Activated CD4-positive, CD25-positive, alpha-beta regulatory T cell (primary cell): ENCODE results near the gene BCL7A.
"Not testable (repeated sequence)": the region's sequence is repeated elsewhere in the genome, so short reads cannot be mapped to it uniquely, and the experiment has no call there.

Source experiments
- DNase-seq, 4 experiments: peaks; one replicate each; lab custom pipeline; 2025; lab: John Stamatoyannopoulos, UW

The BCL7A gene

DNA sequence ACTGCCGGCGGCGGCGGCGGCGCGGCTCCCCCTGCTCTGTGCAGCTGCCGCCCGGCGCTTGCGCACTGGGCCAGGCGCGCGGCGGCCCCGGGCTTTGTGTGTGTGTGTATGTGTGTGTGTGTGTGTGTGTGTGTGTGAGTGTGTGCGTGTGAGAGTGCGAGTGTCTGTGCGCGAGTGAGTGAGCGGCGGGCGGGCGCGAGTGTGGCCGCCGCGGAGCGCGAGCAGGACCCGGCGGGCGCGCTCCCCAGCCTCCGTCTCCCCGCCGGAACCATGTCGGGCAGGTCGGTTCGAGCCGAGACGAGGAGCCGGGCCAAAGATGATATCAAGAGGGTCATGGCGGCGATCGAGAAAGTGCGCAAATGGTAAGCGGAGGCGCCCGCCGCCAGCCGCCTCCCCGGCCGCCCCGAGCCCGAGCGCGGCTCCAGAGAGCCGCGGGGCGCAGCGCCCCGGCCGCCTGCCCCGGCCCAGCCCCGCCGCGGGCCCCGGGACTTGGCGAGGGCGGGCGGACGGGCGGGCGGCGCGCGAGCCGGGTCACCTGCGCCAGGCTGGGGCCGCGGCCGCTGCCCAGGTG, at the start of gene BCL7A:
Gene BCL7A (plus strand): TSS at position 63 of the 571 bp plus-strand sequence. CDS start 208 bp downstream, at position 271.
- DNase-seq: peak in 1 of 4 experiments; percentile 13

DNA sequence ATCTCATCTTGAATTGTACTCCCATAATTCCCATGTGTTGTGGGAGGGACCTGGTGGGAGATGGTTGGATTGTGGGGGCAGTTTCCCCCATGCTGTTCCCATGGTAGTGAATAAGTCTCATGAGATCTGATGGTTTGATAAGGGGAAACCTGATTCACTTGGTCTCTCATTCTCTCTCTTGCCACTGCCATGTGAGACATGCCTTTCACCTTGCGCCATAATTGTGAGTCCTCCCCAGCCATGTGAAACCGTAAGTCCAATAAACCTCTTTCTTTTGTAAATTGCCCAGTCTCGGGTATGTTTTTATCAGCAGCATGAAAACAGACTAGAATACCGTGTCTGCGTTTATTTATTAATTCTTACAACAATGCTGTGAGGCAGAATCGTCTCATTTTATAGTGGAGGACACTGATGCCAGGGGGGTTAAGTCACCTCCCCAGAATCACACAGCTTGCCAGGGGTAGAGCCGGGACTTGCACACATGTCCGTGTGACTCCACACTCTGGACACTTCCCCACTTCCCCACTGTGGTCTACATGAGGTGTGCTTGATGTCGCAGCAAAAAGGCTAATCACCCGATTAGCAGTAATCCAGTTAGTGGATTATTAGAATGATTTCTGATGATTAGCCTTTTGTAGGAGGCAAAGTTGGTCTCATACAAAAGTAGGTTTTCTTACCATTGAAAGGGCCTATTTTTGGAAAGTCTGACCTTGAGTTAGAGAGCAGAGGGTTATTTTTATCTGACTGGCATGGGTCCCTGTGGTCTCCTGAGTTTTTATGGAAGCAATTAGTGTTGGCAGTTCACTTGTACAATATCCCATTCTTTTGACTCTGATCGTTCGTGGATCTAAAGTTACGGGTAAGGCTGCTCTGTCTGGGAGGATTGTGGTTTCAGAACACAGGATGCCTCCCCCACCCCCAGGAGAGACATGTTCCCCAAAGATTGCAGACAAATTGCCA, 47.4 kb upstream of the BCL7A start:
- DNase-seq: no peak

DNA sequence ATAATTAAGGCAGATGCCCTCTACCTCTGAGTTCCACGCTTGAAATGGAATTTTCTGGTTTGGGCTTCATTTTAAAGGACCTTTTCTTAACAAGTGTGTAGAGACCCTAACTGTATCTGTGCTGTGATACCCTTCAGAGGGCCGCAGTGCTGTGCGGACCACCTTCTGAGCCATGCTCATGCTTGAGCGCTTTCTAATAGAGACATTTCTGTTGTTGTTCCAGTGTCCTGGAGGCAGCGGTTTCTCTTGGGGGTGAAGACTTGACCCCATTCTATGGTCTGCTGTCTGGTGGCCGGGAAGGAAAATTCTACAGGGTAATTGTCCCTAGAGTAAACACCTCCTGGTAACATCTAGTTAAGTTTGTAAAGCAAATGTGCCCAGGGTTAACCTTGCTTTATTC, 46.7 kb upstream of the BCL7A start:
- DNase-seq: no peak

DNA sequence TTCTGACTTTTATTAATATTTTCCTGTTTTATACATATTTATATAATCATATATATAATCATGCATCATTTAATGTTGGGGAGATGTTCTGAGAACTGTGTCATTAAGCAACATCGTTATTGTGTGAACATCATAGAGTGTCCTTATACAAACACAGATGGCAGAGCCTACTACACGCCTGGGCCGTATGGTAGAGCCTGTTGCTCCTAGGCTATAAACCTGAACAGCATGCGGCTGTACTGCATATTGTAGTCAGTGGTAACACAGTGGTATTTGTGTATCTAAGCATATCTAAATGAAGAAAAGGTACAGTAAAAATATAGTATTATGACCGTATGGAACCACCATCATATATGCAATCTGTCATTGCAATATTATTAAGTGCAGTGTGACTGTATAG, 44.7 kb upstream of the BCL7A start:
- no peak for DNase-seq

DNA sequence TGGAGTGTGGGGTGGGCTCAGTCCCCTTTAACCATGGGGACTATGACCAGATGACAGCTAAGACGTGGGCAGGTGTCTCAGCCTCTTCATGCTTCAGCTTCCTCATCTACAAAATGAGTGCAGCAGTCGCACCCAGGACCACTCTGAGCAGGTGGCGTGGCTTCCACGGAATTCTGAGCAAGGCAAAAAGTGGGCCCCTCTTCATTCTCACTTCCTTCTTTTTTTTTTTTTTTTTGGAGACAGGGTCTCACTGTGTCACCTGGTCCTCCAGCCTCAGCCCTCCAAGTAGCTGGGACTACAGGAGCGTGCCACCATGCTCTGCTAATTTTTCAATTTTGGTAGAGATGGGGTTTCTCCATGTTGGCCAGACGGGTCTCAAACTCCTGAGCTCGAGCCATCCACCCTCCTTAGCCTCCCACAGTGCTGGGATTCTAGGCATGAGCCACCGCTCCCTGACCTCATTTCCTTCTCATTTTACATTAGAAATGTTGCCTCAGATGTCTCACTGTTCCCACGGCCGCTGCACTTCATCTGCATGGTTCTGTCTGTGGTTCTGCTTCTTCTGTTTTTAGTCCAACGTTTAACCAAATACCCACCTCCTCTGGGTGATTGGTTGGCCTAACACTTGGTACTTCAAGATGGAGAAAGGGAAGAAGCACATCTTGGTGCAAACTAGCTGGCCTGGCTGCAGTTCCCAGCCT, 41.3 kb upstream of the BCL7A start:
- no peak for DNase-seq

DNA sequence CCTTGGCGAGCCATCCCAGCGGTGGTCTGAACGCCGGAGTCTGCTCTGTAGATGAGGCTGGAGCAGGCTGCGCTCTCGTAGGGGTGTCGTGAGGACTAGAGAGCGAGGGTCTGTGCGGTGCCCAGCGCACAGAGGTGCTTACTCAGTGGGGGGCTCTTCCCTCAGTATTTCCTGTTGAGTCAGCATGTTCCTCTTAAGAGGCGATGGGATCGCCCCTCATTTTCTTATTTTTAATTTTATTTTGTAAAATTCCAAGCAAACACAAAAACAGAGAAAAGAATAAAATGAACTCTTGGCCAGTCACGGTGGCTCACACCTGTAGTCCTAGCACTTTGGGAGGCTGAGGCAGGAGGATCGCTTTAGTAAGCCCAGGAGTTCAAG, 40.8 kb upstream of the BCL7A start:
- no peak for DNase-seq

DNA sequence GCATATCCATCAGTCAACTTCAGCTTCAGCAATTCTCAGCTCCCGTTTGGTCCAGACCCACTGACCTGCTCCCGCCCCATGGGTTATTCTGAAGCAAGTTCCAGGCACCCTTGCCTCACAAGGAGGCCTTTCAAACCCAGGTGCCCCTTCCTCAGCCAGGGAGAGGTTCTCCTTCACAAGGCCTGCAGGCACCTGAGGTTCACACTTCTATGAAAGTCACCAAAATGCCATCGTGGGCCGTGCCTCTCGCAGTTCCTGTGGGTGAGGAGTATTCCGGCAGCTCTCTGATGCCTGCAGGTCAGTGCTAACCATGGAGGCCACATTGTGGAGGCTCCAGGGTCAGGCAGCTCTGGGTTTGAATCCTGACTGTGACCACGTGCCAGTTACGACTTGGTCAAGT, 40.2 kb upstream of the BCL7A start:
- no peak for DNase-seq

DNA sequence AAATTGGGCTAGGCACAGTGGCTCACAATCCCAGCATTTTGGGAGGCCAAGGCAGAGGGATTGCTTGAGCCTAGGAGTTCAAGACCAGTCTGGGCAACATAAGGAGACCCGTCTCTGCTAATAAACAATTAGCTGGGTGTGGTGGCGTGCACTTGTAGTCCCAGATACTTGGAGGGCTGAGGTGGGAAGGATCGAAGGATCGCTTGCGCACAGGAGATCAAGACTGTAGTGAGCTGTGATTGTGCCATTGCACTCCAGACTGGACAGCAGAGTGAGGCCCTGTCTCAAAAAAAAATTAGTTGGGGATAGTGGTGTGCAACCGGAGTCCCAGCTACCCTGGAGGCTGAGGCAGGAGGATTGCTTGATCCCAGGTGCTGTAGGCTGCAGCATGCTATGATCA, 38.7 kb upstream of the BCL7A start:
- no peak for DNase-seq

DNA sequence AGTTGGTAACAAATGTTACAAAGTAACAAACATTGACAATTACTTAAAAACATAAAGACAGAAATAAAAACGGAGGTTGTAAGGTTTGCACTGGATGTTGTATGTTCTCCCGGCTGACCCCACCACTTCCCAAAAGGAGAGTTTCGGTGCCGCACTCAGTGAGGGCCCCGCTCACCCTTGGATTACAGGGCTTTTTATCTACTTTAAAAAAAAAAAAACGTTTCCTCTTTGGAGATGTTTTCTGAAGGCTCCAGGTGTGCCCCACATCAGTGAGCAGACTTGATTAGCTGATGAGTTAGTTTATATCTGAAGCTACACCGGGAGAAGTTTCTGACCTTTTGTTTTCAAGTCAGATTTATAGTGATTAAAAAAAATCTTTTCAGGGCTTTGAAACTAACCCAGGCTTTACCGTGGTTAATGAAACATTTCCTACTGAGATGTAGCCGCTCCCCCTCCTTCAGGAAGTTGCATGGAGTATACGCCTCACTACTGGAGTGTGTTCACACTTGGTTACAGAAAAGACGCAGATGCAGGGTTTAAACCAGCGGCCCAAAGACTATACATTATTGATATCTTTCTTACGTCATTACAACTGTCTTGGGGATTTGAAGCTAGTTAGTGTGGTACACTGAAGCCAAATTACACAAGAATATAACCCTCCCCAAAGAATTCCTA, 38.0 kb upstream of the BCL7A start:
- no peak for DNase-seq

DNA sequence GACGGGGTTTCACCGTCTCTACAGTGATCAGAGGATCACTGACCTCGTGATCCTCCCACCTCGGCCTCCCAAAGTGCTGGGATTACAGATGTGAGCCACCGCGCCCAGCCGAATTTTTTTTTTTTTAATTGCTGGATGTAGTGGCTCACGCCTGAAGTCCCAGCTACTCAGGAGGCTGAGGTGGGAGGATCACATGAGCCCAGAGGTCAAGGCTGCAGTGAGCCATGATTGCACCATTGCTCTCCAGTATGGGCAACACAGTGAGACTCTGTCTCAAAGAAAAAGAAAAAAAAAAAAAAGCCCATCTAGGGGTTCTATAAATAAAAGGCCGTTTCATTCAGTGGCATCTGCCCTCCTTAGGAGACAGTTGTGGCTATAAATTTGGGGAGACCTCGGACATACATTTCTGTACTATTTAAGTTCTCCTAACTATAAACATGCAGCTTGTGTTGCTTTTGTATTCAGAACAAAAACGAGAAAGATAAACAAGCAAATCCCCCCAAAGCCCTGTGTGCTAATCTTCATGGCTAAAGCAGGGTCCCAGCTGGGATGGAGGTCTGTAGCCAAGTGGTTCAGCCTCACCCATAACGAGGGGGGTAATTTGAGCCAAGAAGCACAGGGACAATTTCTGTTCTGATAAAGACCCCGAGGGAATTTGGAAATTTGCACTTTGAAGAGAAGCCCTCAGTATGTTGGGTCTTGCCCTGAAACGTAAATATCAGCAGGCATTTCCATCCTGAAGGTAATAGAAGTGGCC, 35.0 kb upstream of the BCL7A start:
- DNase-seq: no peak

DNA sequence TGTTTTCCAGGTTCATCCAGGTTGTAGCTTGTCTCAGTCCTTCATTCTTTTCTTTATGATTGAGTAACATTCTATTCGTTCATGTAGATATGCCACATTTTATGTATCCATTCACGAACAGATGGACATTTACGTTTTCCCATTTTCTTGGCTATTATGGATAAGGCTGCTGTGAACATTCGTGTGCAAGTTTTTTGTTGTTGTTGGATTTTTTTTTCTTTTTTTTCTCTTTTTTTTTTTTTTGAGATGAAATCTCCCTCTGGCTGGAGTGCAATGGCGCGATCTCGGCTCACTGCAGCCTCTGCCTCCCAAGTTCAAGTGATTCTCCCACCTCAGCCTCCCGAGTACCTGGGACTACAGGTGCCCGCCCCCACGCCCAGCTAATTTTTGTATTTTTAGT, 33.2 kb upstream of the BCL7A start:
- DNase-seq: not testable (repeated sequence)

DNA sequence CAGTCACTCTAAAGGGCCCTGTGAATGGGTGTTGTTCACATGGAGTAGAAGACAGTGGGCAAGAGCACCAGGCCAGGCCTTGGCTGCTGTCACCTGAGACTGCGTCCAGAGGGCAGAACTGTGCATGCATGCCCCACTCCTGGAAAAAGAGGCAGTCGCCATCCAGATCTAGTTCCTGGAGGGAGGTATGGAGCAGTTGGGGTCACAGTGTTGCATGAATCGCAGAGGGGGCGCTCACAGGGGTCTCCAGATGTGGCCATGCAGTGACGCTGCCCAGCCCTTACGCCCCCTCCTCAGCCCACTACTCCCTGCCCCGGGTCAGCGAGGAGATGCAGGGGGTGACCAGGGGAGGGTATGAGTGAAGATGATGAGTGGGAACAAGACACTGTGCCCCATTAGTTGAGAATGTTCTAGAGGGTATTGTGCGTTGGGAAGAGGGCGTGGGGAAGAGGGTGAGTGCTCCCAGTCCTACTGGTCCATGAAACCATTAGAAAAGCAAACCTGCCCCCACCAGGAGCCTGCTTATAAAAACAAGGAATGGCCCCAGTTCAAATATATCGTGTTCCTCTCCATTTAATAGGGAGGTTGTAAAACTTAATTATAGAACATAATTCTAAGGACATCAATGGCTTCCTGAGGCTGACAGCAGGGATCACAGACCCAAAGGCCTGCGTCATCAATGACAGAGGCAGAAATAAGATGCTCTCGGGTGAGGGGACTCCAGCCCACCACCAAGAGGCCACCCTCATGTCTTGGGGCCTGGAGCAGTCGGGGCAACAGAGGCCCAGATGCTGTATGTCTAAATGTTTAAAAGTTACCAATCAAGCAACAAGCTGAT, 32.2 kb upstream of the BCL7A start:
- no peak for DNase-seq

DNA sequence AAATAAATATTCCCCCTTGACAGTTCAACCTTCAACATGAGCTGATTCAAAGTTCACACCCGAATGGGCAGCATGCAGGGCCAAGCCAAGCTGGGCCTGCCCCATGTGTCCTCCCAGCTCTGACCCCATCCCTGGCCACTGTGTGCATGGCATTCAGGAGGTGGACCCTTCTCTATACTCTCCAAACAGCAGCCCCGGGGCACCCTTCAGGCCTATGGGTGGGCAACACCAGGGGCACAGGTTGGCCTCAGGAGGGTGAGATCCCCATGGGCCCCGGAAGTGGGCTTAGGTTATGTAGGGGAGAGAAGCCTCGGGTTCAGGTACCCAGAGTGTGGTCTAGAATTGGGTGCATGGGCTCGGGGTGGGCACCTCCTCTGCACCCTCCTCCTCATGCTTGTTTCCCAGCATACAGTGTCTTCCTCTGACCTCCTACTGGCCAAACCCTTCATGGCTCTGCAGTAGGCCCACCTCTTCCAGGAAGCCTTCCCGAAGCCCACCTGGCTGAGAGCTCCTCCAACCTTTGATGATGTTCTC, 31.5 kb upstream of the BCL7A start:
- no peak for DNase-seq

DNA sequence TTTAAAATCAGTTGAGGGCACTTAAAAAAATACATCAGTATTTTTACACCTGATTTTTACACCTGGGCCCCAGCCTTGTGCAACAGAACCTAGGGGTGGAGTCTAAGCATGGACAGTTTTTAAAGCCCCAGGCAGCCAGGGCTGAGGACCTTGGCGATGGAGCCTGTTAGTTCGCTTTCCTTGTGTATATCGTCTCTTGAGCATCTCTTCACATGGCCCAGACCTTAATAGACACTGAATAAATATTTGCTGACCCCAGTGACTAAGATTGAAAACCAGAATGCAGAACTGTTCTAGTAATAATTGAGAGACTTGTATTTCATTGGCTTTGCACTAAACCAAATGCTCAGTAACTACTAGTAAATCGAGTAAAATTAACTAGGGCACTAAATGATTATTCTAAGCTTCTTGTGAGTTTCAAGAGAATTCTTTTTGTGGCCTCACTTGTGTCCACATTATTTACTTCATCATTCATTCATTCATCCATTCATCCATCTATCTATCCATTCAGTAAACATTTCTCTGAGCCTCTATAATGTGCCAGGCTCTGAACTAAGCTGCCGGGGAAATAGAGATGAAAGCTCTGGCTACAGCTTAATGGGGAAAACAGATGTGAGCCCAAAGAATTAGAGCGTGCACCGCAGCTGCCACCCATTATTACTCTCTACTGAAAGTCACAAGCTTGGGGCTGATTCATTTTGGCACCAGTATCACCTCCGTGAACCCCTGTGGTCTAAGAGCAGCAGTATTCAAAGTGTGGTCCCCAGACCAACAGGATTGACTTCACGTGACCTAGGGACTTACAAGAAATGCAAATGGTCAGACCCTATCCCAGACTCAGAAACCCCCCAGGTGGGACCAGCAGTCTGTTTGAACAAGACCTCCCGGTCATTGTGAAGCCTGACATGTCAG, 30.7 kb upstream of the BCL7A start:
- DNase-seq: no peak

DNA sequence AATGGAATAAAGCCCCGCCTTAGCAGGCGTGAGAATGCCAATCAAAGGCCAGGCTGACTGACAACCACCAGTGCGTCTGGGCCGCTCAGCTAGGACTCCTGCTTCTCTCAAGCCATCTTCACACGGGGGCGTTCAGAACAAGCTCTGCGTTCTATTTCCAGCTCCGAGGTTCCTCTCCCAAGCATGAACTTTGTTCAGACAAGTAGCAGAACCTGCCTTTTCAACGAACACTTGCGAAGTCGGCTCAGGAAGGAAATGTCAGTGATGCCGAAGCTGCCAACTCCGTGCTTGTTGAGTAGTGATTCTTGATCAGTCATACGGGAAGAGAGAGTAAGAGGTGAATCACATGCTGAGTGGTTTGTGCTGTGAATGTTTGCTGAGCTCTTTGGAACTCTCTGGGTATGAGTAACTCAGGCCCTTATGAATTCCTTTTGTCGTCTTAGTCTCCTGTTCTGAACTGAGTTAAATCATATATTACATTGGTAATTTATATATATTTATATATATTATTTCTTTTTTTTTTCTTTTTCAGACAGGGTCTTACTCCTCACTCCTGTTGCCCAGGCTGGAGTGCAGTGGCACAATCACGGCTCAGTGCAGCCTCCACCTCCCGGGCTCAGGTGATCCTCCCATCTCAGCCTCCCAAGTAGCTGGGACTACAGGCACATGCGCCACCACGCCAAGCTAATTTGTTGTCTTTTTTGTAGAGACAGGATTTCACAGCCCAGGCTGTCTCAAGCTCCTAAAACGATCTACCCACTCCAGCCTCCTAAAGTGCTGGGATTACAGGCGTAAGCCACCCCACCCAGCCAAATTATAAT, 29.4 kb upstream of the BCL7A start:
- peak in 1 of 4 experiments; percentile 27 for DNase-seq

DNA sequence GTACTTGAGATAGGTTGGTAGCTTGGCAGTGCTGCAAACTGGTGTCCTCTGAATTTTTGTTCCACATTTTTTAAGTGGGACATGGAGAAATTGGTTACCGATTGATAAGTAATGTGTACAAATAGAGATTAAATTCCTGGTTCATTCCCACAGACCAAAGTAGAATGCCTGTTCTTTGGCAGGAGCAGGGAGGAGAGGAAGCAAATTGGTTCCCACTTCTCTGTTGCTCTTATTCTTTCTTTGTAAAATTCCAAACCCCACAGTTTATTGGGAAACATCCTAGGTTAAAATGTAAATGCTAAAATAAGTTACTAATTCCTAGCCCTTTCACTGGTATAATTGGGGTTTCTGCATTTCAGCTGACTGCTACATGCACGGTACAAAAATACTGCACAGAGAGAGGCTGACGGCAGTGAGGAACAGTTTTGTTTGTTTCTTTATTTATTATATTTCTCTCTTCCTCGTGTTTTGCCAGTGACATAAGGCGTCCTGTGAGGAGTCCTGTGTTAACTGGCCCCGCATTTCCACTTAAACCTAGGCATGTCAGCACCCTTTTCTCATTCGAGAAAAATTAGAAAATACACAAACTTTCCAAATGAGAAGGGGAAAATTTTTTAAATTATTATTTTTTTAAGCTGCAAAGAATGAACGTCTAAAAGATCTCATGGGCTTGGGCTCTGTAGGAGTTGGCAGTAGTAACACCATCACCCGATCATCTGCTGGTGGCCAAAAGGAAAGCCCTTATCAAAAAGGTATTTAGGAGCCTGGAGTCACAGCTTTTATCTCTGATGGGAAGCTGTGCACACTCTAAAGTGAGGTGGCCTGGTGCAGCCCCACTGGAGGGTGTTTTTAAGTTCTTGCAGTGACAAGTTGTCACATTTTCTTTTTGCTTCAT, 25.4 kb upstream of the BCL7A start:
- no peak for DNase-seq

DNA sequence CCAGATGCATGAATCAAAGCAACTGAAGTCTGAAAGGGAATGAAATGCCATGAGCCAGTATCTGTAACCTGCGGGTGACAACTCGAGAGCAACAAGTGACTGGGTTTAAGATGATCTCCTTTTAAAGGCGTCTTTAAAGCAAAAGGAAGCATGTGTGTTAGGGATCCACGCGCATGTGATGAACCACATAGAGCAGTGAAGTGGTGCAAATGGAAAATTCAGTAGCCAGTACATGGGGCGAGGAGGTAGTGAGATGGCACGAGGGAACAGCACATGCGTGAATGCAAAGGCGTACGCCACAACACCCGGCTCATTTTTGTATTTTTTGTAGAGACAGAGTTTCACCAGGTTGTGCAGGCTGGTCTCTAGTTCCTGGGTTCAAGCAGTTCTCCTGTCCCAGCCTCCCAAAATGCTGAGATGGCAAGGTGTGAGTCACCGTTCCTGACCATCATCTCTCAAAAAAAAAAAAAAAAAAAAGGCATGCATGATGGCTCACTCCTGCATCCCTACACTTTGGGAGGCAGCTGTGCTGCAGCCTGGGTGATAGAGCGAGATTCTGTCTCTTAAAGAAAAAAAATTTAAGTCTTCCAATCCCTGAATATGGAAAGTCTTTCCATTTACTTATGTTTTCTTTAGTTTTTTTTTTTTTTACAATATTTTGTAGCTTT, 24.6 kb upstream of the BCL7A start:
- no peak for DNase-seq
